ENCODE measurements around the gene GNAQ.

The GNAQ gene

DNA sequence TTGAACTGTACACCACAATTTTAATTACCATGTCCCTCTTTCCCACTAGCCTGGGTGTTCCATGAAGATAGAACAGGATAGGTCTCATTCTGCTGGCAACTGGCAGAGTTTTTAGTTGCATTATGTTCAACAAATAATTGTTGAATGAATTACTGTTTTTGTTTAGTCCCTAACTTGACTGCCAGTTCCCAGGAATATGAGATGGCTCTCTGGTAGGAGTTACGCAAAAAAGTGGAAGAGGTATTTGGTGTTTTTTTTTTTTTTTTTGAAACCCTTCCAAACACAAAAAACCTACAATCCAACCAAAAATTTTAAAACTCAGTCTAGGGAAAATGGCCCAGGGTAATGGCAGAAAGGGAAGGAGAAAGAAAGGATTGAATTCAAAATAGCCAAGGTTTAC is 153.6 kb downstream of the GNAQ start:
- H3K4me3 Mint-ChIP-seq, result no peak overlapping the region
- peaks cover 43% of the 10 kb centered on the region for H3K4me1 Mint-ChIP-seq
- TF ChIP-seq, protein P1, sequence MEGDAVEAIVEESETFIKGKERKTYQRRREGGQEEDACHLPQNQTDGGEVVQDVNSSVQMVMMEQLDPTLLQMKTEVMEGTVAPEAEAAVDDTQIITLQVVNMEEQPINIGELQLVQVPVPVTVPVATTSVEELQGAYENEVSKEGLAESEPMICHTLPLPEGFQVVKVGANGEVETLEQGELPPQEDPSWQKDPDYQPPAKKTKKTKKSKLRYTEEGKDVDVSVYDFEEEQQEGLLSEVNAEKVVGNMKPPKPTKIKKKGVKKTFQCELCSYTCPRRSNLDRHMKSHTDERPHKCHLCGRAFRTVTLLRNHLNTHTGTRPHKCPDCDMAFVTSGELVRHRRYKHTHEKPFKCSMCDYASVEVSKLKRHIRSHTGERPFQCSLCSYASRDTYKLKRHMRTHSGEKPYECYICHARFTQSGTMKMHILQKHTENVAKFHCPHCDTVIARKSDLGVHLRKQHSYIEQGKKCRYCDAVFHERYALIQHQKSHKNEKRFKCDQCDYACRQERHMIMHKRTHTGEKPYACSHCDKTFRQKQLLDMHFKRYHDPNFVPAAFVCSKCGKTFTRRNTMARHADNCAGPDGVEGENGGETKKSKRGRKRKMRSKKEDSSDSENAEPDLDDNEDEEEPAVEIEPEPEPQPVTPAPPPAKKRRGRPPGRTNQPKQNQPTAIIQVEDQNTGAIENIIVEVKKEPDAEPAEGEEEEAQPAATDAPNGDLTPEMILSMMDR (IDR thresholded peaks at IDR 0.05), result no peak
- H3K27me3 Mint-ChIP-seq (ENCODE audit: low read depth, poor library complexity), result no peaks in the 10 kb centered on the region
- H3K36me3 Mint-ChIP-seq (ENCODE audit: low read depth), result no peaks in the 10 kb centered on the region
- no peak overlapping the region for H3K27ac Mint-ChIP-seq
- DNase-seq, result no peak
- no peaks in the 10 kb centered on the region for H3K9me3 Mint-ChIP-seq

GRCh38 chr9:77876590-77876989 is 155.0 kb downstream of the GNAQ start:
- Mint-ChIP-seq H3K9me3 (no peaks in the 10 kb centered on the region), H3K27me3 (ENCODE audit: low read depth, poor library complexity) (no peaks in the 10 kb centered on the region), H3K27ac (peak overlapping the region; percentile 96), H3K4me3 (no peak overlapping the region), H3K36me3 (ENCODE audit: low read depth) (no peaks in the 10 kb centered on the region), H3K4me1 (peaks cover 43% of the 10 kb centered on the region)
- DNase-seq, result no peak
- TF ChIP-seq, protein P1 (IDR thresholded peaks at IDR 0.05), result no peak

DNA sequence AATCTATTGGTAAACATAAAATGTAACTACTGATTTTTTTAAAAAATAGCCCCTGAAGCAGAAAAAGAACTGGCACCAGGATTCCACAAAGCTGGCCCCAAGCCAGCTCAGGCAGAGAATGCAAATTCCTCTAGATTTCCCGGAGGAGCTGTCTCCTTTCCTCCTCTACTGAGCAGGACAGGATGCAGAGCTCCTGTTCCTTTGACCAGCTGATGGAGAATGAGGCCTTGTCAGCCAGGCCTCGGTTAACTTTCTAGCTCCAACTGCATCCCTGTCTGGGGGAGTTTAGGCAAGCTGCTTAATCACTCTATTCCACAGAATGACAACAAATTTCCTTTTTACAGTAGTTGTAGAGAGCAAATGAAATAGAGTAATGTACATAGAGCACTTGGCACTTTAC is 155.5 kb downstream of the GNAQ start:
- no peaks in the 10 kb centered on the region for H3K27me3 Mint-ChIP-seq (ENCODE audit: low read depth, poor library complexity)
- no peaks in the 10 kb centered on the region for H3K9me3 Mint-ChIP-seq
- no peaks in the 10 kb centered on the region for H3K36me3 Mint-ChIP-seq (ENCODE audit: low read depth)
- peak overlapping the region; percentile 88 for H3K27ac Mint-ChIP-seq
- DNase-seq, result peak; percentile 7
- TF ChIP-seq, protein P1 (IDR thresholded peaks at IDR 0.05), result no peak
- no peak overlapping the region for H3K4me3 Mint-ChIP-seq
- H3K4me1 Mint-ChIP-seq, result peaks cover 43% of the 10 kb centered on the region

- H3K4me3 Mint-ChIP-seq, result no peak overlapping the region
- TF ChIP-seq, protein P1 (IDR thresholded peaks at IDR 0.05), result no peak
- no peak for DNase-seq
- H3K4me1 Mint-ChIP-seq, result peaks cover 25% of the 10 kb centered on the region
- no peaks in the 10 kb centered on the region for H3K36me3 Mint-ChIP-seq (ENCODE audit: low read depth)
- peak overlapping the region; percentile 50 for H3K27ac Mint-ChIP-seq
- no peaks in the 10 kb centered on the region for H3K9me3 Mint-ChIP-seq
- no peaks in the 10 kb centered on the region for H3K27me3 Mint-ChIP-seq (ENCODE audit: low read depth, poor library complexity)
Measured at GRCh38 chr9:77872863-77873262, 158.7 kb downstream of the GNAQ start.

DNA sequence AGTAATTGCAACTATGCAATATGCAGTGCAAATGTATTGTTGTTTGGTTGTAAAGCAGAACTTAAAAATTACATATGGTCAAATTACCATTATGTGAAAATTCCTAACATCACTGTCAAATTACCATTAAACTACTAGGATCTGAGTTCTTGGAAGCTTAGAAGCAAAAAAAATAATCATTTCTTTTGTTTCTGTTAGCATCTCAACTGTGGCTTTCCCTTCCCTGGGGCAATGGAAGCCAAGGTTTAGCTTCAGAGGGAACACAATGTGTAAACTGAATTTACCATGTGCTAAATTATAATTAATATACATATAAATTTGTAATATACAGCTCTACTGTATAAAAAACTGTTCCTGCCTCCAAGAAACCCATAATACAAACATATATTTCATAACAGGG is 159.4 kb downstream of the GNAQ start:
- H3K27me3 Mint-ChIP-seq (ENCODE audit: low read depth, poor library complexity), result no peaks in the 10 kb centered on the region
- H3K27ac Mint-ChIP-seq, result no peak overlapping the region
- TF ChIP-seq, protein P1 (IDR thresholded peaks at IDR 0.05), result no peak
- H3K36me3 Mint-ChIP-seq (ENCODE audit: low read depth), result no peaks in the 10 kb centered on the region
- no peaks in the 10 kb centered on the region for H3K9me3 Mint-ChIP-seq
- H3K4me1 Mint-ChIP-seq, result peaks cover 19% of the 10 kb centered on the region
- H3K4me3 Mint-ChIP-seq, result no peak overlapping the region
- no peak for DNase-seq

- Mint-ChIP-seq H3K27me3 (ENCODE audit: low read depth, poor library complexity) (no peaks in the 10 kb centered on the region), H3K27ac (no peak overlapping the region), H3K4me1 (peaks cover 12% of the 10 kb centered on the region), H3K9me3 (no peaks in the 10 kb centered on the region), H3K36me3 (ENCODE audit: low read depth) (no peaks in the 10 kb centered on the region), H3K4me3 (no peak overlapping the region)
- TF ChIP-seq, protein P1 (IDR thresholded peaks at IDR 0.05), result no peak
- no peak for DNase-seq
Measured at GRCh38 chr9:77871483-77871882, 160.1 kb downstream of the GNAQ start.
